ENCODE results near the gene SCAF4. TPM values are rescaled to one million over a fixed set of nuclear protein-coding genes. Genes with fewer than 3 reads are reported as not detected.

Gene SCAF4
- total RNA-seq, 4 donors from 2014 or later, result 8.3 to 18.1 (median 15.0) TPM

GRCh38 chr21:31713115-31713514 is 18.8 kb downstream of the SCAF4 start:
- Histone ChIP-seq H3K27me3 (no peaks in the 10 kb centered on the region), H3K27ac (no peak overlapping the region), H3K4me1 (peaks cover 5 to 72% (median 13%) of the 10 kb centered on the region in 3 donors), H3K4me3 (no peak overlapping the region), H3K9me3 (no peaks in the 10 kb centered on the region), H3K36me3 (no peaks in the 10 kb centered on the region)
- WGBS, 2 donors, result 43 to 57% methylated on average over 3 of the region's 3 CpGs
- TF ChIP-seq POLR2A (IDR thresholded peaks at IDR 0.05) (no peak), CTCF (IDR thresholded peaks at IDR 0.05) (no peak)
- intact Hi-C loops (cut with DNase I), result no loop called here
- no peak for DNase-seq

GRCh38 chr21:31711745-31712285 is 20.1 kb downstream of the SCAF4 start:
- TF ChIP-seq CTCF (IDR thresholded peaks at IDR 0.05), result no peak
- TF ChIP-seq POLR2A (IDR thresholded peaks at IDR 0.05), result no peak
- Histone ChIP-seq H3K9me3 (no peaks in the 10 kb centered on the region), H3K4me3 (no peak overlapping the region), H3K27me3 (no peaks in the 10 kb centered on the region), H3K27ac (no peak overlapping the region), H3K36me3 (no peaks in the 10 kb centered on the region), H3K4me1 (peaks cover 5 to 76% (median 13%) of the 10 kb centered on the region in 3 donors)
- intact Hi-C loops (cut with DNase I), result no loop called here
- DNase-seq, result no peak
- 97 to 100% methylated on average over 1 of the region's 1 CpG for WGBS, 2 donors

- WGBS, 2 donors, result 94 to 100% methylated on average over 1 of the region's 1 CpG
- TF ChIP-seq CTCF (IDR thresholded peaks at IDR 0.05), result no peak
- no peak for TF ChIP-seq POLR2A (IDR thresholded peaks at IDR 0.05)
- no peak for DNase-seq
- no peaks in the 10 kb centered on the region for H3K36me3 ChIP-seq
- H3K9me3 ChIP-seq, result no peaks in the 10 kb centered on the region
- peaks cover 5 to 80% (median 13%) of the 10 kb centered on the region in 3 donors for H3K4me1 ChIP-seq
- H3K4me3 ChIP-seq, result no peak overlapping the region
- H3K27ac ChIP-seq, result no peak overlapping the region
- intact Hi-C loops (cut with DNase I), result no loop called here
- no peaks in the 10 kb centered on the region for H3K27me3 ChIP-seq
Measured at GRCh38 chr21:31711326-31711725, 20.6 kb downstream of the SCAF4 start.

GRCh38 chr21:31710586-31710985 is 21.3 kb downstream of the SCAF4 start:
- Histone ChIP-seq H3K4me1 (peaks cover 5 to 85% (median 13%) of the 10 kb centered on the region in 3 donors), H3K4me3 (no peak overlapping the region), H3K27ac (no peak overlapping the region), H3K9me3 (no peaks in the 10 kb centered on the region), H3K36me3 (no peaks in the 10 kb centered on the region), H3K27me3 (no peaks in the 10 kb centered on the region)
- DNase-seq, result no peak
- intact Hi-C loops (cut with DNase I), result no loop called here
- 49 to 63% methylated on average over 1 of the region's 1 CpG for WGBS, 2 donors
- no peak for TF ChIP-seq CTCF (IDR thresholded peaks at IDR 0.05)

- H3K27ac ChIP-seq, result no peak overlapping the region
- H3K4me3 ChIP-seq, result no peak overlapping the region
- no peaks in the 10 kb centered on the region for H3K9me3 ChIP-seq
- 50 to 64% methylated on average over 1 of the region's 1 CpG for WGBS, 2 donors
- no peak for DNase-seq
- peaks cover 0 to 65% (median 6%) of the 10 kb centered on the region in 3 donors for H3K4me1 ChIP-seq
- H3K36me3 ChIP-seq, result peaks cover 0 to 17% (median 0%) of the 10 kb centered on the region in 3 donors
- no peaks in the 10 kb centered on the region for H3K27me3 ChIP-seq
- TF ChIP-seq CTCF (IDR thresholded peaks at IDR 0.05), result no peak
- no peak for TF ChIP-seq POLR2A (IDR thresholded peaks at IDR 0.05)
- intact Hi-C loops (cut with DNase I), result no loop called here
Measured at GRCh38 chr21:31708541-31708940, 23.4 kb downstream of the SCAF4 start.

Data from esophagus squamous epithelium (tissue), 5 donors.